DMS114 treated with DMSO at 0.1 percent for 48 hours (cell line): ENCODE results near the gene UGT1A10.

Source experiments
- DNase-seq: peaks from one replicate; lab custom pipeline; 2025; ENCODE audit not compliant: unreplicated experiment; lab: John Stamatoyannopoulos, UW

The UGT1A10 gene

DNA sequence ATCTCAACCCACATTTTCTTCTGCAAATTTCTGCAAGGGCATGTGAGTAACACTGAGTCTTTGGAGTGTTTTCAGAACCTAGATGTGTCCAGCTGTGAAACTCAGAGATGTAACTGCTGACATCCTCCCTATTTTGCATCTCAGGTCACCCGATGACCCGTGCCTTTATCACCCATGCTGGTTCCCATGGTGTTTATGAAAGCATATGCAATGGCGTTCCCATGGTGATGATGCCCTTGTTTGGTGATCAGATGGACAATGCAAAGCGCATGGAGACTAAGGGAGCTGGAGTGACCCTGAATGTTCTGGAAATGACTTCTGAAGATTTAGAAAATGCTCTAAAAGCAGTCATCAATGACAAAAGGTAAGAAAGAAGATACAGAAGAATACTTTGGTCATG lies 131.8 kb downstream of the UGT1A10 start:
- DNase-seq: no peak

DNA sequence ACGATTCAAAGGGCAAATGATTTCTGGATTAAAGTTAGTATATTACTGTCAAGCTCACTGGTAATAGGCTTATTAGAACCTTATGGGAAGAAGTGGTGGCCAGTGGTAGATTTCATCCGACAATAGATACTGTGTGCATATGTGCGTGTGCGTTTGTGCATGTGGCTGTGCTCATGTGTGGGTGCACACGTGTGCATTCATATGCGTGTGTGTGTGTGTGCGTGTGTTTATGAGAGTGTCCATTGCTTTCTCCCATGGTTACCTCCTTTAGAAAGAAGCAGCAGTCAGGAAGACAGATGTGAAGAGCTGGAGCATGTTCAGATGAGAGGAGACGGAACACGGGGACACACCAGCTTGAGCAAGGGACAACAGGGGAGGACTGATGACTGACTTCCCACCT lies 133.0 kb downstream of the UGT1A10 start:
- no peak for DNase-seq

DNA sequence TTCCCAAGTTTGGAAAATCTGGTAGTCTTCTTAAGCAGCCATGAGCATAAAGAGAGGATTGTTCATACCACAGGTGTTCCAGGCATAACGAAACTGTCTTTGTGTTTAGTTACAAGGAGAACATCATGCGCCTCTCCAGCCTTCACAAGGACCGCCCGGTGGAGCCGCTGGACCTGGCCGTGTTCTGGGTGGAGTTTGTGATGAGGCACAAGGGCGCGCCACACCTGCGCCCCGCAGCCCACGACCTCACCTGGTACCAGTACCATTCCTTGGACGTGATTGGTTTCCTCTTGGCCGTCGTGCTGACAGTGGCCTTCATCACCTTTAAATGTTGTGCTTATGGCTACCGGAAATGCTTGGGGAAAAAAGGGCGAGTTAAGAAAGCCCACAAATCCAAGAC lies 135.9 kb downstream of the UGT1A10 start:
- DNase-seq: no peak

DNA sequence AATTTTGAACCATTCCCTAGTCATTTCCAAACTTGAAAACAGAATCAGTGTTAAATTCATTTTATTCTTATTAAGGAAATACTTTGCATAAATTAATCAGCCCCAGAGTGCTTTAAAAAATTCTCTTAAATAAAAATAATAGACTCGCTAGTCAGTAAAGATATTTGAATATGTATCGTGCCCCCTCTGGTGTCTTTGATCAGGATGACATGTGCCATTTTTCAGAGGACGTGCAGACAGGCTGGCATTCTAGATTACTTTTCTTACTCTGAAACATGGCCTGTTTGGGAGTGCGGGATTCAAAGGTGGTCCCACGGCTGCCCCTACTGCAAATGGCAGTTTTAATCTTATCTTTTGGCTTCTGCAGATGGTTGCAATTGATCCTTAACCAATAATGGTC lies 136.3 kb downstream of the UGT1A10 start:
- no peak for DNase-seq

DNA sequence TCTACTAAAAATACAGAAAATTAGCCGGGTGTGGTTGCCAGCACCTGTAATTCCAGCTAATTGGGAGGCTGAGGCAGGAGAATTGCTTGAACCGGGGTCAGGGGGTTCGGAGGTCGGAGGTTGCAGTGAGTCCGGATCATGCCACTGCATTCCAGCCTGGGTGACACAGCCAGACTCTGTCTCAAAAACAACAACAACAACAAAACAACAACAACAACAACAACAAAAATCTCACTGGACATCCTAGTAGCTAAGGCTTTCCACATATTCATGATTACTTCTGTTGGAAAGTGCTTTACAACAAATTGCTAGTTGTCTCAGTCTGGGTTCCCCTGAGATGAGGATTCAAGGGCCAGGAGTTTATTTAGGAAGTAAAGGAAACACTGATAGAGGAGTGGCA lies 137.6 kb downstream of the UGT1A10 start:
- no peak for DNase-seq

DNA sequence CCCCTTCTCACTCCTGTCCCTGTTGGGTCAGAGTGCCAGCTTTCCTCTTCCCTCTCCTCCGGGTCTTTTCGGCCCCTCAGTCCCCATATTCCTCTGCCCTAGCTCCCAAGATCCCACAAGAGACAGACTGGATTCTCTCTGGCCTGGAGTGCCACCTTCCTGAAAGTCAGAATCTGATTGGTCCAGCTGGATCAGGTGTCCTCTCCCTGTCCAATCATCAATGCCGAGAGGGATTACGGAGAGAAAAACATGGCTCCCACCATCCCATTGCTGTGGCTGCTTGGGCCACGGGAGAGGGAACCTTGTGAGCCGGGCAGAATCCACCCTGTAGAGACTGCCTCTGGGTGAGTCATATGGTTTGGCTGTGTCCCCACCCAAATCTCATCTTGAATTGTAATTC lies 139.2 kb downstream of the UGT1A10 start:
- DNase-seq: no peak

DNA sequence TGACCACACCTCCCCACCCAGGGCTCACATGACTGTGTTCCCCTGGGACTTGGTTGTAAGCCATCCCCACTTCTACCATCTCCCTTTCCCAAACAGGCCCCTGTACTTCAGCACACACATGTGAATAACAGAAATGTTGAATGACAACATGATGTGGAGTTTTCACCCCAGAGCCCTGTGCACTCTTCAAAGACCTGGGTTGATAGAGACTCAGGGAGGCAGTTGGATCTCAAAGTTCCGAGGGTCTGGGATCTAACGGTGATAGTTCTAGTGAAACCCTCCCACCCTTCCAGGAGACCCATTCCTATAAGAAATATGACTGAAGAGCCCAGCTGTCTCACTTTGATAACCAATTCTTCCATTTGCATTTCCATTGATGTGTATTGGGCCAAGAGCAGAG lies 141.8 kb downstream of the UGT1A10 start, which contains the start of gene MROH2A:
Gene MROH2A (plus strand): TSS at position 301 of the 400 bp plus-strand sequence. CDS start 1,029 bp downstream, outside the sequence.
- no peak for DNase-seq

DNA sequence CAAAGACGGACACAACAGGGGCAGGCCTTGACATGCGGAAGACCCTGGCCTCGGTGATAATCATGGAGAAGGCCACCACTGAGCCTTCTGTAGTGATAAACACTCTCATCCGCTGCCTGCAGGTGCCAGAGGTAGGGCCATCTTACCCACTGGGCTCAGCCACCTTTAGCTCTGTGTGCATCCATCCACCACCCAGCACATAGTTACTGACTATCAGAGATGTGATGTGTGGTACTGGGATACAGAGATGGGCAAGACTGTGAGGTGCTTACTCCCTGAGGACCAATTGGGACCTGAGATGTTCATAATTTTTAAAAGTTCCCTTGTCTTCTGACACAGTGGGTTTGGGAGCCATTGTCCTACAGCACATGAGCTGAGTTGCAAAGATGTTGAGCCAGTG lies 143.5 kb downstream of the UGT1A10 start:
- no peak for DNase-seq

DNA sequence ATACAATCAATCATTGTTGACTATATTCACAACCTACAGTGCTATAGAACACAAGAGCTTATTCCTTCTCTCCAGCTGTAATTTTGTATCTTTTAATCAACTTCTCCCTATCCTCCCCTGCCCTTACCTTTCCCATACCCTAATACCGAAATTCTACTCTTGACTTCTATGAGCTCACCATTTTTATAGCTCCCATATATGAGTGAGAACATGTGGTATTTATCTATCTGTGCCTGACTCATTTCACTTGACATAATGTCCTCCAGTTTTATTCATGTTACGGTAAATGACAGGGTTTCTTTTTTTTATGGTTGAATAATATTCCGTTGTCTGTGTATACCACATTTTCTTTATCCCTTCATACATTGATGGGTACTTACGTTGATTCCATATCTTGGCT lies 144.5 kb downstream of the UGT1A10 start:
- DNase-seq: no peak

DNA sequence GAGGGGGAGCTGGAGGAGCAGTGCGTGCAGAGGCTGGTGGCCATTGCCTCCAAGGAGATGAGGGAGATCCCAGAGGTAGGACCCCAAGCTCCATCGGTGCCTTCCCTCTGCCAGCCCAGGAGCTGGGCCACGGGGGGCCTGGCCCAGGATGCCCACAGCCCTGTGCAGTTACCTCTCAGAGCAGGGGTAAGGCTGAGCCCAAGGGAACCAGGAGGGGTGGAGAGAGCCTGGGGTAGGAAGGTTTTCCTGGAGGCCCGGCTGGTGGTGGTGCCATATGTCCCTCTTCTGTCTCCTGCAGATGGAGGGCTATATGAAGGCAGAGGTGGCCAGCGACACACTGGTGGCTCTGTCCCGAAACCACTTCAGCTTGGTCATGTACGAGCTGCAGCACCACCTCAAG lies 153.3 kb downstream of the UGT1A10 start:
- no peak for DNase-seq

DNA sequence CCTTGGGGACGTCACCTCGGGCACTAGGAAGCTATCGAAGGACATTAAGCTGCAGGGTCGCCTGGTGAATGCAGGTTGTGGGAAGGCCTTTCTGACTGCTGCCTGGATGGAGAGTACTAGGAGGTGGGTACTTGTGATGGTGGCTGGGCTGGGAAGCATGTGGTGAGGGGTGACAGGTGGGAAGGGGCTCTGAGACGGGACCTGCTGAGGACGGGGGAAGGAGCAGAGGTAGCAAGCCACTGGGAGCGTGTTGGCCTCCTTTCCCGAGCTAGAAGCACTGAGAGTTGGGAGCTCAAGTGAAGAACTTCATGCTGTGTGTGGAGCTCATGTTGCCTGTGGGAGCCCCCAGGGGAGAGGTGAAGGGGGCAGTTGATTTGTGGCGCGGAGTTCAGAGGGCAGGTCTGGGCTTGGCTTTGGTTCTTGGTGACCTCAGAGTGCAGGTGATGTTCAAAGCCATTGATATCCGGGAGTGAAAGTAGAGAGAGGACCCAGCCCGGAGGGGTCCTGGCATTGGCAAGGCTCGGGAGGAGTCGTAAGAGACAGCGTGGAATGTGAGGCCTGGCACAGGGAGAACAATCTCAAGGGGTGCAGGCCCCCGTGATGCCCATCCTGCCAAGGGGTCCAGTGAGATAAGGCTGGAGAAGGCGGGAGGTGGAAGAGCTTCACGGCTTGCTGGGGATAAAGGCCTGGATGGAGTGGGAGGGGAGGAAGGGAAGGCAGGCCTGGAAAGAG lies 155.1 kb downstream of the UGT1A10 start:
- DNase-seq: no peak

DNA sequence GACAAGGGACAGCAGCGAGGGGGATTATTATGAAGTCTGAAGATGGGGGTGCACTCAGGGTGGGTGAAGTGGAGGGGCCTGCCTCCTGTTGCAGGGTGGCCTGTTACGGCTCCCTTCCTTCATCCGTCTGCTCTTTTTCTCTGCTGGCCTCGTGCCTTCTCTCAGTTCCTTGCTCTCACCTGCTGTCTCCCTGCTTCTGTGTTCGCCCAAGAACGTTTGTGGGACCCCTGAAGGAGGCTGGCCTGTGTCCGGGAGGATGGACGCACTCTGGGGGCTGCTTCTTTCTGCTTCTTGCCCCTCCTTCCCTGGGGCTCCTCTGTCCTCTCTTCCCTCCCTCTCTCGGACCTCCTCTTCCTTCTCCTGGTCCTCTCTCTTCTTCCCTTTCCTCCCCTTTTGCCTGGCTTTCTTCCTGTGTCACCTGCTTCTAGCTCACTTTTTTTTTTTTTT lies 155.7 kb downstream of the UGT1A10 start:
- no peak for DNase-seq

DNA sequence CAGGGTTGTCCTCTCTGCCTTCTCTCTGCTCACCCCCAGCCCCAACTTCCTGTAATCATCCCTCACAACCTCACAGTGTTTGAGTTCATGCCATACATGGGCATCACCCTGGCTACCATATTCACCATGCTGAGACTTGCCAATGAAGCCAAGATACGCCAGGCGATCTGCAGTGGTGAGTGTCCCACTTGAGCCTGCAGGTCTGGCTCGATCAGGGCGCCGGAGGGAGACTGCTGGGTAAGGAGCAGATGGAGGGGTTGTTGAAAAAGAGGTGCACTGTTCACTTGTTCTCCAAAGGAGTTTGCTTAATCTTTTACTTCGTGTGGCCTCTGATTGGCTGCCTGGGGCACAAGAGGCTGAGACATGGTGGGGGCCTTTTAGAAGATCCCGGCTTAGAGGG lies 156.5 kb downstream of the UGT1A10 start:
- DNase-seq: no peak

DNA sequence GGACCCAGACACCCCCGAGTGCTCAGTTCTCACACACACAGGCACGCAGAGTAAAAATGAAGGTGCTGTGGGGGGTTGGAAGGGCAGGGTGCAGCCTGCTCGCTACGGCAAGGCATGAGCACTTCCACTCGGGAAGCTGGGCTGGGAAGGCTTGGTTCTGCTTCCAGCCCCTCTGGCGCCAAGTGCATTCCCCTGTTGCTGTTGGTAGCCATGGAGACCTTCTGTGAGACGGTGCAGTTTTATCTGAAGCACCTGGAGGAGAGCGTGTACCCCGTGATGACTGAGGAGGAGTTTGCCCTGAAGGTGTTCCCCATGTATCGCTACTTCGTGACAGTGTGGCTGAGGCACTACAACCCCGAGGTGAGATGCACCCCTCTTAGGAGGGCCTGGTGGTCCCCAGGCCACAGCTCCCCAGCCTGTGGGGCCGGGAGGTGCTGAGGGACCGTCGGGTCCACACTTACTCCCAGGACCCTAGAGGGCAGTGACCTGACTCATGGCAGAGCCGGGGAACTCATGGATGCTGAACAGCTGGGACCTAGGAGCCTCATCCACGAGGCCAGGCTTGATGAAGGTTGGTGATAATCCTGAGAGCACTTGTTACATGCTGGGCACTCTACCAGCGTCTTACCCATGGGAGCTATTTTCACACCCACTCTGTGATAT lies 157.3 kb downstream of the UGT1A10 start:
- no peak for DNase-seq

DNA sequence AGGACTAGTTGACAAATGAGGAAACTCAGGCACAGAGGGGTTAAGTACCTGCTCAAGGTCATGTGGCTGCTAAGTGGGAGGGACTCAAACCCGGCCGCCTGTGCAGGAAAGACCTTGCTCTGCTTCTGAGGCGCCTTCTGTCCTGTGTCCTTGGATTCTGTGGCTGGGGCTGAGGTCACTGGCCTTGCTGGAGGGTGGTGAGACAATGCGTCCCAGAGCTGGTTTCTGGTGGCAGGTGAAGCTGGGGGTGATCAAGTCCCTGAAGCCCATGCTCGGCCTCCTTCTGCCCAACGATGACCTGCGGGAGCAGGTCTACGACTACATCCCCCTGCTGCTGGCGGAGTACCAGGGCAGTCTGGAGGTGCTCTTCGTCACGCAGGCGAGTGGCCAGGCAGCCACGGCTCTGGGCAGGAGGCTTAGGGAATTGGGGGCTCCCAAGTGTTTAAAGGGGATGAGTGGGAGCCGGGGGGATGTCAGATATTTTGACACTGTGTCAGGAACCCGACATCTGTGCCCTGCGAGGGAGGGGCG lies 157.9 kb downstream of the UGT1A10 start:
- no peak for DNase-seq

DNA sequence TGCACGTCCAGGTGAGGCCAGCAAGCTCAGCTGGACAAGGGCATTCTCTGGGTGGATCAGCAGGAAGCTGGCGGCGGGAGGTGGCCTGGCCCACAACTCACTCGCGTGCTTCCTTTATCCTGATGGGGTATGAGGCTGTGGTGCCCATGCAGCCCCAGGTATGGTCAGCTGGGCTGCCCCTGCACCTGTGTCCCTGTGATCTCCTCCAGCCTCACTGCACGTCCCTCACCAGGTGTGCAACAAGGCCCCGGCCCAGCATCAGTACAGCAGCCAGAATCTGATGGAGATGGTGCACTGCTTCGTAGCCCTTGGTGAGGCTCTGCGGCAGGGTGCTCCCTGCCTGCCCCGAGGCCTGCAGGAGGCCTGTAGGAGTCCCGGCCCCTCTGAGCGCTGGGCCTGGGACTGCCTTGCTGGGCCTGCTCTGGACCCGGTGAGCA lies 159.5 kb downstream of the UGT1A10 start:
- no peak for DNase-seq

DNA sequence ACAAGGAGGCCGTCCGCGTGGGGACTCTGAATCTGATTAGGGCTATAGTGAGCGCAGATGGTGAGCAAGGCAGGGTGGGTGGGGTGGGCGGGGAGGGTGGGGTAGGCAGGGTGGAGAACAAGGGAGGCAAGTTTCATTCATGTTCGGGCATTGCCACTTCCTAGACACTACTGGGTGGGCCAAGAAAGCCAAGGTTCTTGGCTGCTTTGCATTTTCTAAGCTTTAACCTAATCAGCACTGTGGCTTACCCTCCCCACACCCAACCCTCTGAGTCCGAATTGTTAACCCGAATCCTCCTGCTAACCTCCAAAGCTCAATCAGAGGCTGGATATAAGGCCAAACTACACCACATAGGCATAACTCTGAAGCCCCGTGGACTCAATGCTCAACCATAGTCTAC lies 160.0 kb downstream of the UGT1A10 start:
- DNase-seq: no peak

DNA sequence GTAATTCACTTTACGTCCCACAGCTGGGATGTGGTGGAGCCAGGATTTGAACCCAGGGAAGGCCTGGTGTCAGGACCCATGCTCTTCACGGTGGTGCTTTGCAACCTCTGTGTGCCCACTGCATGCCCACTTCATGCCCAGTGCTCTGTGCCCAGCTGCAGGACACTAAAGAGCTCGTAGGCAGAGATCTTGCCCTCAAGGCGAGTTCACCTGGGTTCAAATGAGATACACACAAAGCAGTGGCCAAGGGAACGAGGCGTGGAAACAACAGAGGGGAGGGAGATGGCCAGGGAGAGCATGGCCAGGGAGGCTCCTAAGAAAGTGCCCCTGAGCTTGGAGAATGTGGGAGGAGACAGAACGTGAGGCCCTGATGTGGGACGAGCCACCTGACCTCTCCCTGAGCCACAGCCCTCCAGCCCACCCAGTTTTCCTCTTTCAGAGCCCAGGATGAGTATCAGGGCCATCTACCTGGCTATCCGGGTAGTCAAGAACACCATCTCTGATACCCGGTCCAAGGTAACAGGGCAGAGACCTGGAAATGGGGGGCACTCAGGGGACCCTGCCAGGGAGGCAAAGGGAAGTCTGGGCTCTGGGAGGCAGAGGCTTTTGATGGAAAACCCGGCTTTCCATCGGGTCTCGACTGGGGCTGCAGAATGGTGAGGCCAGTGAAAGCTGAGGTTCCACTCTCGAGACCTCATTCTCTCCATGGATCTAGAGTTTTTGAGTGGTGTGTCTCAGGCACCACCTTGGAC lies 162.3 kb downstream of the UGT1A10 start:
- DNase-seq: no peak

DNA sequence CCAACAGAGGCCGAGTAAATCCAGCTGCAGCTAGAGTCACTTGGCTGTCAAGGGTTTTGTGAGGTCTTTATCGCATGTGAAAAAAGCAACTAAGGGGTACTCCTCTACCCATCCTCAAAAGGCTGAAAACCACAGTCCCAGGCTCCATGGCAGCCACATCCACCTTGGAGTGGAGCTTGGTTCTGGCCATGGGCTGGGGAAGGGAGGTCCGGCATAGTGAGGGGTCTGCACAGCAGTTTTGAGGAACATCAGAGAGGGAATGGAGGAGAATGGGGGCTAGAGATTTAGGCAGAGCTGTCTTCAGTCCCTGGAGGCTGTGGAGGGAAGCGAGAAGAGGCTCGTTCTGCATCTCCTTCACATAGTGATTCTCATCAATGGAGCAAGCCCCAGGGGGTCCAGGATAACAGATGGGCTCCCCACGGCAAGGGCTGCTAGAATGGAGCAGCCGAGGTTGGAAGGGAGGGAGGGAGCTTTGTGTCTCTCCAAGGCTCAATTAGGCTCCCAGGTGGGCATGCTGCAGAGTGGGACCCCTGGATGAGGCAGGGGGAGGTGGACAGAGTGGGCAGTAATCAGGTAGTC lies 162.9 kb downstream of the UGT1A10 start:
- DNase-seq: no peak

DNA sequence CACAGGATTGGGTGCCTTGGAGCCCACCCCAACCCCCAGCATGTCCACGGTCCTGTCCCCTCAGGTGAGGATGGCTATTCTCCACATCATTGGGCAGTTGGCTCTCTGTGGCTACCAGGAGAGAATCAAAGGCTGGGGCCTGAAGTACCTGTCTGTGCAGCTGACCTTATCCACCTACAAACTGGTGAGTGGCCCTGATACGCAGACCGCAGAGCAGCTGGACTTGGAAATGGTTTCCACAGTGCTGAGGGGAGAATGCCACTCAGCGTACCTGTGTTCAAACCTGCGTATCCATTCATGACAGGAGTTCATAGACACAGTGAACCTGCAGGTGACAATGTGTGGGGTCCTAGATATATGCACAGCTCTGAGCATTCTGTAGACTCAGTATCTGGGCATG lies 163.5 kb downstream of the UGT1A10 start:
- no peak for DNase-seq

DNA sequence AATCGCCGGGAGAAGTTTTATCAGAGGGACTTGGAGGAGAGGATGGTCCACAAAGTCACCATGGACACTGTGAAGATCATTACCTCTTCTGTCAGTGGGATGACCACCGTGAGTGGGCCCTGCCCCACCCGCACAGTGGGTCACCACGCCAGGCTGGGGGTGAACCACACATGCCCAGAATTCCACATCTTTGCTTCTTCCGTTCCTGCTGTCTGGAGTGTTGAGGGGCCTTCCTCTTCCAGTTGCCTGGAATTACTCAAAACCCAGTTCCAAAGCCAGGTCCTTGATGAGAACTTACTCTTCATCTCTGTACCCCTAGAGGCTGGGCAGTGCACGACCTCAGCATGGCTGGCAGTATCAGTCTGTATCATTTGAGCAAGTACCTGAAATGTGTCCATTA lies 164.0 kb downstream of the UGT1A10 start:
- no peak for DNase-seq
